Right lobe of liver (tissue), 6 donors: ENCODE data around the gene POT1. TPM values are rescaled to one million over a fixed set of nuclear protein-coding genes. Genes with fewer than 3 reads are reported as not detected.

ENCODE experiments used
- ATAC-seq, 4 donors: fragments of 200-7000 bp; cut with Tn5 transposase; one replicate each; pipeline ENCODE4 v1.9.1; 2020; ENCODE audit warnings: mild to moderate bottlenecking in 4 of 4, moderate library complexity in 4 of 4
- DNase-seq, 3 donors: peaks; one replicate each; pipeline ENCODE4 v3.0.0-alpha.2; 2020
- H3K27ac ChIP-seq, 3 donors: fragments of 200-600 bp; one replicate each; pipeline ENCODE4 v1.8.0; 2022
- H3K27me3 ChIP-seq, 2 donors: fragments of 200-600 bp; one replicate each; pipeline ENCODE4 v1.8.0; 2022
- H3K36me3 ChIP-seq, 4 donors: fragments of 200-600 bp; sonication (generic) in 1 of 4; one replicate each; pipeline versions ENCODE4 v1.5.1 to v1.8.0; 2017 to 2022; ENCODE audit warnings: control low read depth in 1 of 4
- H3K4me1 ChIP-seq, 4 donors: fragments of 200-600 bp; sonication (generic) in 1 of 4; one replicate each; pipeline versions ENCODE4 v1.5.1 to v1.8.0; 2017 to 2022; ENCODE audit warnings: control low read depth in 1 of 4
- H3K4me3 ChIP-seq, 3 donors: fragments of 200-600 bp; one replicate each; pipeline ENCODE4 v1.8.0; 2022
- H3K9me3 ChIP-seq, 4 donors: fragments of 200-600 bp; sonication (generic) in 1 of 4; one replicate each; pipeline versions ENCODE4 v1.5.1 to v1.8.0; 2017 to 2022; ENCODE audit warnings: control low read depth in 1 of 4
- CTCF ChIP-seq, 4 donors: fragments of 200-600 bp in 3 of 4; fragments of 450-650 bp in 1 of 4; IDR thresholded peaks; one replicate each; pipeline versions ENCODE4 v1.5.1 to v1.8.0; 2016 to 2022; ENCODE audit warnings: antibody characterized with exemption in 4 of 4, mild to moderate bottlenecking in 2 of 4
- POLR2A ChIP-seq: fragments of 450-650 bp; IDR thresholded peaks from one replicate; pipeline ENCODE4 v1.6.1; 2017; ENCODE audit warnings: antibody characterized with exemption, mild to moderate bottlenecking
- WGBS: methylation state at CpG from one replicate; pipeline ENCODE4 v1.1.6; 2018; ENCODE audit warnings: low coverage, low lambda C conversion rate; ENCODE audit not compliant: insufficient coverage; ENCODE audit errors: missing lambda C conversion rate; 5-methylcytosine and 5-hydroxymethylcytosine counted together
- intact Hi-C, 2 donors: fragments of 100-400 bp; cut with DNase I; formaldehyde crosslinking; loops; one replicate each; pipeline versions ENCODE4 v1.11.2 to v1.14.1; 2022
- total RNA-seq, 6 experiments: library from RNA; depleted of rRNA in 2 of 6; stranded (reverse); fragments of >200 nt in 2 of 6; fragmentation: NEBNext Ultra II Directional in 3 of 6; extraction: Animal tissue kit (Norgen Biotek cat#: 25700) in 3 of 6; gene quantifications; one replicate each; pipeline versions ENCODE4 v1.1.0 to v1.2.4, GENCODE V29; 2016 to 2023
- donor health status: DM: no; HTN: yes; CAD: no.
- donor health status: DM: no; HTN: no; CAD: no.
- donor health status: DM: no; HTN: no; CAD: no.
- donor health status: DM: no; HTN: yes; CAD: no.
- donor health status: DM: no; HTN: yes; CAD: no.

The POT1 gene
- total RNA-seq, 6 experiments from 2014 or later: 7.8 to 12.4 (median 10.0) TPM

- intact Hi-C loops: no loop called here
- peak in 2 of 4 donors; percentile 17 to 70 for ATAC-seq
- H3K36me3 ChIP-seq: no peaks in the 10 kb centered on the region
- no peaks in the 10 kb centered on the region for H3K27me3 ChIP-seq
- 63% methylated on average over 2 of the region's 2 CpGs for WGBS
- no peak overlapping the region for H3K27ac ChIP-seq
- peak in 1 of 3 donors; percentile 23 for DNase-seq
- no peaks in the 10 kb centered on the region for H3K4me1 ChIP-seq
- no peaks in the 10 kb centered on the region for H3K9me3 ChIP-seq
- H3K4me3 ChIP-seq: no peak overlapping the region
- TF ChIP-seq POLR2A (no peak), CTCF (IDR thresholded peaks at IDR 0.05) (no peak)
Observed at GRCh38 chr7:124813994-124814798, 115.4 kb downstream of the POT1 start.

GRCh38 chr7:124812764-124813163, 116.9 kb downstream of the POT1 start:
- Histone ChIP-seq H3K4me3 (no peak overlapping the region), H3K27ac (no peak overlapping the region), H3K4me1 (no peaks in the 10 kb centered on the region), H3K27me3 (no peaks in the 10 kb centered on the region), H3K9me3 (no peaks in the 10 kb centered on the region), H3K36me3 (no peaks in the 10 kb centered on the region)
- 52% methylated on average over 2 of the region's 2 CpGs for WGBS
- intact Hi-C loops: no loop called here
- ATAC-seq (no peak), DNase-seq (no peak)
- TF ChIP-seq CTCF (IDR thresholded peaks at IDR 0.05) (no peak), POLR2A (no peak)

GRCh38 chr7:124811341-124811740, 118.3 kb downstream of the POT1 start:
- no peak for DNase-seq
- no peak for ATAC-seq
- Histone ChIP-seq H3K36me3 (no peaks in the 10 kb centered on the region), H3K9me3 (no peaks in the 10 kb centered on the region), H3K27me3 (no peaks in the 10 kb centered on the region), H3K4me1 (no peaks in the 10 kb centered on the region), H3K27ac (no peak overlapping the region), H3K4me3 (no peak overlapping the region)
- intact Hi-C loops: no loop called here
- WGBS: 84% methylated on average over 1 of the region's 1 CpG
- TF ChIP-seq POLR2A (no peak), CTCF (IDR thresholded peaks at IDR 0.05) (no peak)

GRCh38 chr7:124810605-124811004, 119.0 kb downstream of the POT1 start:
- DNase-seq (no peak), ATAC-seq (no peak)
- Histone ChIP-seq H3K27ac (no peak overlapping the region), H3K4me3 (no peak overlapping the region), H3K36me3 (no peaks in the 10 kb centered on the region), H3K4me1 (no peaks in the 10 kb centered on the region), H3K9me3 (no peaks in the 10 kb centered on the region), H3K27me3 (no peaks in the 10 kb centered on the region)
- WGBS: 49% methylated on average over 3 of the region's 3 CpGs
- TF ChIP-seq CTCF (IDR thresholded peaks at IDR 0.05): no peak
- no peak for TF ChIP-seq POLR2A
- intact Hi-C loops: no loop called here
